Stomach (tissue), 19 donors: ENCODE measurements around the gene FRMD4B. TPM values are rescaled to one million over a fixed set of nuclear protein-coding genes. Genes with fewer than 3 reads are reported as not detected.

Experiments used
- DNase-seq, 2 donors: peaks; one replicate each; pipeline versions ENCODE4 v3.0.0 to v3.0.0-alpha.2; 2013 to 2019
- H3K27ac ChIP-seq, 5 donors: fragments of 200-600 bp in 4 of 5; sonication (generic) in 4 of 5; one replicate each; pipeline ENCODE4 v1.5.1; 2013 to 2019; ENCODE audit warnings: mild to moderate bottlenecking in 1 of 5, moderate library complexity in 1 of 5
- H3K27me3 ChIP-seq, 3 donors: fragments of 200-600 bp; sonication (generic); one replicate each; pipeline ENCODE4 v1.5.1; 2017 to 2019; ENCODE audit warnings: mixed run types in 1 of 3
- H3K36me3 ChIP-seq, 4 donors: fragments of 200-600 bp; sonication (generic); 1 replicate in 3 of 4; 2 replicates in 1 of 4; pipeline ENCODE4 v1.5.1; 2016 to 2019
- H3K4me1 ChIP-seq, 4 donors: fragments of 200-600 bp; sonication (generic); one replicate each; pipeline ENCODE4 v1.5.1; 2016 to 2019
- H3K4me3 ChIP-seq, 4 donors: fragments of 200-600 bp; sonication (generic) in 3 of 4; one replicate each; pipeline ENCODE4 v1.5.1; 2016 to 2019; ENCODE audit warnings: mild to moderate bottlenecking in 1 of 4
- H3K9me3 ChIP-seq, 4 donors: fragments of 200-600 bp; sonication (generic); one replicate each; pipeline ENCODE4 v1.5.1; 2016 to 2019
- CTCF ChIP-seq, 7 experiments: fragments of 450-650 bp in 4 of 7; fragments of 200-600 bp in 3 of 7; sonication (generic) in 3 of 7; IDR thresholded peaks; one replicate each; pipeline ENCODE4 v1.5.1; 2016 to 2019; ENCODE audit warnings: antibody characterized with exemption in 7 of 7, control low read depth in 2 of 7, mild to moderate bottlenecking in 1 of 7
- EP300 ChIP-seq: sonication (generic); formaldehyde crosslinking; IDR thresholded peaks from one replicate; pipeline ENCODE4 v1.6.1; 2017; ENCODE audit warnings: antibody characterized with exemption
- POLR2A ChIP-seq, 4 donors: fragments of 450-650 bp; IDR thresholded peaks; one replicate each; pipeline ENCODE4 v1.6.1; 2016; ENCODE audit warnings: antibody characterized with exemption in 4 of 4, control low read depth in 2 of 4, mild to moderate bottlenecking in 1 of 4, moderate library complexity in 1 of 4
- POLR2AphosphoS5 ChIP-seq, 3 donors: sonication (generic); formaldehyde crosslinking; IDR thresholded peaks; one replicate each; pipeline ENCODE4 v1.6.1; 2016; ENCODE audit warnings: antibody characterized with exemption in 3 of 3
- WGBS, 5 donors: extraction: QIAGEN DNeasy Blood & Tissue Kit in 3 of 5; methylation state at CpG; one replicate each; pipeline versions ENCODE4 v1.1.5 to v1.1.7; 2013 to 2018; 5-methylcytosine and 5-hydroxymethylcytosine counted together
- intact Hi-C: fragments of 100-400 bp; cut with DNase I; formaldehyde crosslinking; loops from one replicate; pipeline ENCODE4 v1.15.1; 2023; ENCODE audit warnings: low total_unique reads
- long read RNA-seq, 10 donors: transcript quantifications; one replicate each; lab custom pipeline, GENCODE V29; 2026
- polyA plus RNA-seq, 3 donors: library from polyadenylated mRNA; stranded (reverse); fragments of 200-250 nt; gene quantifications; one replicate each; pipeline ENCODE4 v1.2.3, GENCODE V29; 2013
- total RNA-seq, 5 donors: library from RNA; depleted of rRNA; stranded (reverse); fragments of >200 nt; gene quantifications; one replicate each; pipeline versions ENCODE4 v1.1.0 to v1.2.3, GENCODE V29; 2014 to 2016
- donor health status: healthy with polysubstance abuse.
- donor health status: Bipolar disorder and iron deficiency.
- donor health status: healthy.

Gene FRMD4B
- total RNA-seq (10 to 100 TPM in 4 of 5 donors, 1 to 10 TPM in 1; 5.3 to 35.6 (median 28.8) TPM), polyA plus RNA-seq (10 to 100 TPM in 1 of 3 donors, 1 to 10 TPM in 2; 5.2 to 17.7 (median 8.2) TPM)
- long read RNA-seq, donor 1 = 0 reads
- long read RNA-seq, donor 2 = 0 reads
- long read RNA-seq, donor 3 = 0 reads
- long read RNA-seq, donor 4 = 0 reads
- long read RNA-seq, donor 5 = 0 reads
- long read RNA-seq, donor 6 = 0 reads
- long read RNA-seq, donor 7 = 0 reads
- long read RNA-seq, donor 8 = 0 reads
- long read RNA-seq, donor 9 = 0 reads
- long read RNA-seq, donor 10 = 0 reads

DNA sequence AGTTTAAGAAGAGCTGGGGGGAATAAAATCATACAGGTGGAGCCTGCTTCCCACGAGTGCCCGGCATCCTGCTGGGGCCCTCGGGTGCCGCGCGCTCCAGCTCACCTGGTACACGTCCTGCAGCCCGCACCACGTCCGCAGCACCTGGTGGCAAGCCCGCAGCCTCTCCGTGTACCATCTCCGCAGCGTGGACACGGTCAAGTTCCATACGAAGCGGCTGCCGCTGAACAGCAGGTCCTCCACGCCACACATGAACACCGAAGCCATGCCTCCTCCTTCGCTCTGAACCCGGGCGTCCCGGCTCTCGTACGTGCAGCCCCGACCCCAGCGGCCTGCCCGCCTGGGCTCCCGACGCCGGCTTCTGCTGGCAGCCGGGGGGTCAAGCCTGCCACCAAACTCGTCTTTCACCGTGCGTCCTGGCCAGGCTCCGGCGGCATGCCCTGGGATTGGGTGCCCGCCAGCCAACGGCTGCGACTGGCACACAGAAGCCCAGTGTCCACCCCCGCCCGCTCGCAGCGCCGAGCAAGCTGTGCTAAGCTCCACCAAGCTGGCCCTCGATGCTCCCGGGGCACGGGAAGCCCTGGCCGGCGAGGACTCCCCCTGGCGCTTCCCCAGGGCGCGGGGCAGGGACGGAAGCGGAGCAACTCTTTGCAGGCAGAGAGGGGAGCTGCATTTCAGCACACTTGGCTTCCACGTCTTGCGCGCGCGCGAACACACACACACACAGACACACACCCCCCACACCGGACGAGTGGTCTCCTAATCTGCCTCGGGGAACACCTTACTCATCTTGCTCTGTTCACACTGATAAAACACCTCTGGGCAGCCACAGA lies at the start of gene FRMD4B:
FRMD4B (minus strand) TSS at position 366 of the 833 bp plus-strand sequence; CDS start at position 267, 99 bp downstream.
- H3K4me3 ChIP-seq = peak within 1 kb of the TSS; percentile 52 to 70 (median 58)
- no peaks in the 10 kb centered on the region for H3K36me3 ChIP-seq
- peak within 1 kb of the TSS; percentile 10 to 60 (median 47) for H3K27ac ChIP-seq
- DNase-seq = peak; percentile 84 to 86
- TF ChIP-seq CTCF (IDR thresholded peaks at IDR 0.05) (no peak), POLR2AphosphoS5 (IDR thresholded peaks at IDR 0.05) (peak in 2 of 3 donors; percentile 5 to 16)
- peaks cover 11 to 24% (median 18%) of the 10 kb centered on the region in 4 donors for H3K4me1 ChIP-seq
- intact Hi-C loops = no loop called here
- WGBS, 5 donors = 0 to 1% (median 1%) methylated on average over 31 to 65 of the region's 65 CpGs
- peaks cover 0 to 80% (median 7%) of the 10 kb centered on the region in 3 donors for H3K27me3 ChIP-seq
- no peaks in the 10 kb centered on the region for H3K9me3 ChIP-seq

DNA sequence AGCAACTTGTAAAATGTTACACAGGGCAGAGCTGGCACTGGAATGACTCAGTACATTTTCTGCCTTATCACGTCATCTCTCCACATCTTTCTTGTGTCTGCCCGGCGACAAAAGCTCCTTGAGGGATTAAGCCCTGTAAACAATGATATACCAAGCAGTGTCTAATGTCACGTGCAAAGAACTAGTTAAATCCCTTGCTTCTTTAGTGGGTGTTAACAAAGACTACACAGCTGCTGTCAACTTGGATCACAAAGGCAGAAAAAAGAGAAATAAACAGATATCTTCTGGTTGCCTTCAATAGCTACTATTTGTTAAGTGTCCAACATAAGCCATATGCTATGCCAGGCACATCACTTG lies 48.1 kb upstream of the FRMD4B start:
- H3K36me3 ChIP-seq = no peaks in the 10 kb centered on the region
- peak in 1 of 2 donors; percentile 34 for DNase-seq
- peaks cover 0 to 13% (median 8%) of the 10 kb centered on the region in 4 donors for H3K4me1 ChIP-seq
- H3K27ac ChIP-seq = no peak overlapping the region
- H3K27me3 ChIP-seq = no peaks in the 10 kb centered on the region
- H3K4me3 ChIP-seq = no peak overlapping the region
- no peak for TF ChIP-seq EP300
- TF ChIP-seq POLR2AphosphoS5 (IDR thresholded peaks at IDR 0.05) = no peak
- TF ChIP-seq CTCF (IDR thresholded peaks at IDR 0.05) = no peak
- no peak for TF ChIP-seq POLR2A (IDR thresholded peaks at IDR 0.05)
- H3K9me3 ChIP-seq = no peaks in the 10 kb centered on the region
- 22 to 47% (median 33%) methylated on average over 4 of the region's 4 CpGs for WGBS, 5 donors
- intact Hi-C loops = no loop called here

DNA sequence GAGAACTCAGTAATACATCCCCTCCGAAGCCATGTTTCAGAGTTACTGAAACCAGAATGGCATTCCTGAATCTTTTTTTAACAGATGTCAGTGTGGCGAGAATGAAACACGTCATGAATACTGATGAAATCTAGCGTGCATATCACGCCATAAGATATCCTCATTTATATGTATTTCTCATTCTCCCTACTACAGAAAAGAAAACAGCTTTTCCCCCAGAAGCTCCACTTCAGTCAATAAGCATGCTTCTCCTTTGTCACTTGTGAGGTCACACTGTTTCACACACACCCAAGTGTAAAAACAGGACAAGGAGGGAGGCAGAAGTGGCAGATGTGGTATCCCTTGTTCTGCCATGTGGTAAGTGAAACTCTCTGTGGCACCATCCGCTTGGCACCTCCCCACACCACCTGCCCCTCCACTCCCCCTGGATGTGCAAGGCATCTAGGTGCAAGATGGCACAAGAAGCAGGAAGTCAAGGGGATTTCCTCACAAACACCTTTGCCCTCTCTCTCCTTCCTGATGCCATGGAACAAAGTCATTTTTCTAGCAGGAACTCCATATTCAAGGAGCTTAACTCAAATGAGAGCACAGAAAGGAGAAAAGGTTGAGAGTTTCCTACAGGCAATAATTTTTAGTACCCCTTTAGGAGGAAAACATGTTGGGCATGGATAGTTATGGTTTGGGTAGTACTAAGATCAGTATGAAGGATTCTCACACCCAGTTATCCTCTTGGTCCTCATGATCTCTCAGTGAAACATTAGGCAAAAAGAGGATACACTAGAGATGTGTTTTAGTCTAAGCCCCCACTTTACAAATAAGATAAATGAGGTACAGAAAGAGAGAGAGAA lies 47.5 kb upstream of the FRMD4B start:
- intact Hi-C loops = no loop called here
- 78 to 88% (median 83%) methylated on average over 6 of the region's 6 CpGs for WGBS, 5 donors
- TF ChIP-seq CTCF (IDR thresholded peaks at IDR 0.05) = no peak
- no peak for TF ChIP-seq POLR2AphosphoS5 (IDR thresholded peaks at IDR 0.05)
- no peak for TF ChIP-seq EP300
- TF ChIP-seq POLR2A (IDR thresholded peaks at IDR 0.05) = no peak
- no peaks in the 10 kb centered on the region for H3K9me3 ChIP-seq
- no peak for DNase-seq
- H3K27ac ChIP-seq = no peak overlapping the region
- peaks cover 0 to 13% (median 8%) of the 10 kb centered on the region in 4 donors for H3K4me1 ChIP-seq
- H3K27me3 ChIP-seq = no peaks in the 10 kb centered on the region
- H3K36me3 ChIP-seq = no peaks in the 10 kb centered on the region
- H3K4me3 ChIP-seq = no peak overlapping the region

GRCh38 chr3:69428657-69429255 lies 42.9 kb upstream of the FRMD4B start:
- H3K27me3 ChIP-seq = no peaks in the 10 kb centered on the region
- H3K27ac ChIP-seq = no peak overlapping the region
- peaks cover 0 to 4% (median 3%) of the 10 kb centered on the region in 4 donors for H3K4me1 ChIP-seq
- no peak overlapping the region for H3K4me3 ChIP-seq
- WGBS, 5 donors = 79 to 100% (median 90%) methylated on average over 1 of the region's 1 CpG
- no peak for DNase-seq
- no peaks in the 10 kb centered on the region for H3K9me3 ChIP-seq
- no peak for TF ChIP-seq POLR2A (IDR thresholded peaks at IDR 0.05)
- TF ChIP-seq EP300 = no peak
- no peak for TF ChIP-seq CTCF (IDR thresholded peaks at IDR 0.05)
- TF ChIP-seq POLR2AphosphoS5 (IDR thresholded peaks at IDR 0.05) = no peak
- intact Hi-C loops = no loop called here
- H3K36me3 ChIP-seq = no peaks in the 10 kb centered on the region
